Suprapubic skin (tissue), 4 donors: Measurements from ENCODE around the gene NGFR. TPM values are rescaled to one million over a fixed set of nuclear protein-coding genes. Genes with fewer than 3 reads are reported as not detected.

ENCODE experiments used
- DNase-seq, 2 donors: peaks; one replicate each; pipeline ENCODE4 v3.0.0-alpha.2; 2019; ENCODE audit warnings: low spot score in 2 of 2
- H3K27ac ChIP-seq: fragments of 200-600 bp; sonication (generic); one replicate; pipeline ENCODE4 v1.5.1; 2019
- H3K27me3 ChIP-seq: fragments of 200-600 bp; sonication (generic); one replicate; pipeline ENCODE4 v1.5.1; 2019
- H3K36me3 ChIP-seq: fragments of 200-600 bp; sonication (generic); one replicate; pipeline ENCODE4 v1.5.1; 2019
- H3K4me1 ChIP-seq: fragments of 200-600 bp; sonication (generic); one replicate; pipeline ENCODE4 v1.5.1; 2019
- H3K4me3 ChIP-seq: fragments of 200-600 bp; sonication (generic); one replicate; pipeline ENCODE4 v1.5.1; 2019; ENCODE audit warnings: mild to moderate bottlenecking
- H3K9me3 ChIP-seq: fragments of 200-600 bp; sonication (generic); one replicate; pipeline ENCODE4 v1.5.1; 2019
- CTCF ChIP-seq, 2 donors: fragments of 200-600 bp in 1 of 2; fragments of 450-650 bp in 1 of 2; sonication (generic) in 1 of 2; IDR thresholded peaks; one replicate each; pipeline ENCODE4 v1.5.1; 2016 to 2019; ENCODE audit warnings: antibody characterized with exemption in 2 of 2, mild to moderate bottlenecking in 1 of 2, moderate library complexity in 1 of 2
- EP300 ChIP-seq: sonication (generic); formaldehyde crosslinking; IDR thresholded peaks from one replicate; pipeline ENCODE4 v1.6.1; 2017; ENCODE audit warnings: antibody characterized with exemption
- POLR2A ChIP-seq, 2 donors: fragments of 450-650 bp; IDR thresholded peaks; one replicate each; pipeline ENCODE4 v1.6.1; 2017; ENCODE audit warnings: antibody characterized with exemption in 2 of 2, mild to moderate bottlenecking in 2 of 2, moderate library complexity in 2 of 2
- POLR2AphosphoS5 ChIP-seq, 3 donors: sonication (generic); formaldehyde crosslinking; IDR thresholded peaks; one replicate each; pipeline ENCODE4 v1.6.1; 2017; ENCODE audit warnings: antibody characterized with exemption in 3 of 3
- WGBS: methylation state at CpG from one replicate; pipeline ENCODE4 v1.1.5; 2018; 5-methylcytosine and 5-hydroxymethylcytosine counted together
- total RNA-seq, 4 donors: library from RNA; depleted of rRNA; stranded (reverse); fragments of >200 nt; gene quantifications; one replicate each; pipeline ENCODE4 v1.1.0, GENCODE V29; 2016

The NGFR gene
- total RNA-seq, 4 donors from 2014 or later = 18.1 to 26.8 (median 22.0) TPM

- 77% methylated on average over 15 of the region's 15 CpGs for WGBS
- no peak overlapping the region for H3K4me3 ChIP-seq
- peaks cover 32% of the 10 kb centered on the region for H3K4me1 ChIP-seq
- no peaks in the 10 kb centered on the region for H3K9me3 ChIP-seq
- TF ChIP-seq POLR2A (IDR thresholded peaks at IDR 0.05) (no peak), POLR2AphosphoS5 (IDR thresholded peaks at IDR 0.05) (no peak), CTCF (IDR thresholded peaks at IDR 0.05) (no peak), EP300 (no peak)
- DNase-seq = peak; percentile 44 to 59
- H3K36me3 ChIP-seq = no peaks in the 10 kb centered on the region
- no peak overlapping the region for H3K27ac ChIP-seq
- no peaks in the 10 kb centered on the region for H3K27me3 ChIP-seq
These were observed 26.6 kb downstream of the NGFR start for GRCh38 chr17:49521471-49522356.

- TF ChIP-seq EP300 (no peak), CTCF (IDR thresholded peaks at IDR 0.05) (no peak), POLR2A (IDR thresholded peaks at IDR 0.05) (no peak), POLR2AphosphoS5 (IDR thresholded peaks at IDR 0.05) (no peak)
- no peak overlapping the region for H3K4me3 ChIP-seq
- 87% methylated on average over 6 of the region's 6 CpGs for WGBS
- H3K27me3 ChIP-seq = no peaks in the 10 kb centered on the region
- no peaks in the 10 kb centered on the region for H3K36me3 ChIP-seq
- peaks cover 30% of the 10 kb centered on the region for H3K4me1 ChIP-seq
- peak; percentile 49 to 75 for DNase-seq
- no peaks in the 10 kb centered on the region for H3K9me3 ChIP-seq
- H3K27ac ChIP-seq = no peak overlapping the region
These were observed 27.3 kb downstream of the NGFR start for GRCh38 chr17:49522357-49522890.

- WGBS = 80% methylated on average over 5 of the region's 5 CpGs
- DNase-seq = peak in 1 of 2 donors; percentile 23
- H3K4me1 ChIP-seq = peaks cover 30% of the 10 kb centered on the region
- no peak for TF ChIP-seq EP300
- no peak for TF ChIP-seq POLR2A (IDR thresholded peaks at IDR 0.05)
- TF ChIP-seq CTCF (IDR thresholded peaks at IDR 0.05) = no peak
- no peak for TF ChIP-seq POLR2AphosphoS5 (IDR thresholded peaks at IDR 0.05)
- H3K27me3 ChIP-seq = no peaks in the 10 kb centered on the region
- no peaks in the 10 kb centered on the region for H3K36me3 ChIP-seq
- no peak overlapping the region for H3K4me3 ChIP-seq
- H3K9me3 ChIP-seq = no peaks in the 10 kb centered on the region
- H3K27ac ChIP-seq = no peak overlapping the region
These were observed 28.1 kb downstream of the NGFR start for GRCh38 chr17:49523196-49523595.

DNA sequence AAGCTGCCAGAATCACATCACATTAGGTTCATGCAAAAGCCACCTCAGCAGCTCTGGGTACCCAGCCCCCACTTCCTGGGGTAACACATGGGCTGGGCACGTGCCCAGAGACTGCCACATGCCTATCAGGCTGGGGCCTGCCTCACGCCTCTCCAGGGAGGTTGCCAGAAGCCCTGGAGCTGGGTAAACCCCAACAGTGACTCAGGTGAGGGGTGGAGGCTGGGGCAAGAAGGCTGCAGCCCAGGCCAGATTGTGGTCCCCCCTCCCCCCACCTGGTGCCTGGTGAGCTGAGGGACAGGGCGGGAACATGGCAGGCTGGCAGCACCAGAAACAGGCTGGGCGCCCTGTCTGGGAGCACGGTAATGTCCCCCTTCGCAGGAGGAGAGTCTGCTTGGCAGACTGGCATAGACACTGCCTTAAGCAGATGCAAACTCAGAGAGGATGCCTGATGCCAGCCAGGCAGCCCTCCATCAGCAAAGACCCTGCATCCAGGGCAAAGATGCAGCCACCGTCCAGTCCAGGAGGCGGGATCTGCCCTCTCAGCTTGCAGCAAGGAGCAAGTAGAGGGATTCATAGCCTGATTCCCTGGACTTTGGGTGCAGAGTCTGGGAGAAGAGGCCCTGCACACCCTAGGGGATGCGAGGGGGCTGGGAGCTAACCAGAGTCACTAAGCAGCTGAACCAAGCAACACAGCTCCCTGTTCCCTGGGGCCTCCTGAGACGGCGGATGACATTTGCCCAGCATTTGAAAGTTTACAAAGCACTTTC, 28.8 kb downstream of the NGFR start:
- no peak overlapping the region for H3K27ac ChIP-seq
- peak; percentile 74 to 82 for DNase-seq
- H3K36me3 ChIP-seq = no peaks in the 10 kb centered on the region
- peak in 2 of 3 donors; percentile 64 to 78 for TF ChIP-seq POLR2AphosphoS5 (IDR thresholded peaks at IDR 0.05)
- no peak for TF ChIP-seq CTCF (IDR thresholded peaks at IDR 0.05)
- no peaks in the 10 kb centered on the region for H3K9me3 ChIP-seq
- H3K4me3 ChIP-seq = no peak overlapping the region
- H3K27me3 ChIP-seq = no peaks in the 10 kb centered on the region
- peaks cover 30% of the 10 kb centered on the region for H3K4me1 ChIP-seq
- 47% methylated on average over 3 of the region's 11 CpGs for WGBS
